ENCODE measurements around the gene RRH. TPM values are rescaled to one million over a fixed set of nuclear protein-coding genes. Genes with fewer than 3 reads are reported as not detected.

The RRH gene
- total RNA-seq, 1 donor from 2014 or later, result not detected

DNA sequence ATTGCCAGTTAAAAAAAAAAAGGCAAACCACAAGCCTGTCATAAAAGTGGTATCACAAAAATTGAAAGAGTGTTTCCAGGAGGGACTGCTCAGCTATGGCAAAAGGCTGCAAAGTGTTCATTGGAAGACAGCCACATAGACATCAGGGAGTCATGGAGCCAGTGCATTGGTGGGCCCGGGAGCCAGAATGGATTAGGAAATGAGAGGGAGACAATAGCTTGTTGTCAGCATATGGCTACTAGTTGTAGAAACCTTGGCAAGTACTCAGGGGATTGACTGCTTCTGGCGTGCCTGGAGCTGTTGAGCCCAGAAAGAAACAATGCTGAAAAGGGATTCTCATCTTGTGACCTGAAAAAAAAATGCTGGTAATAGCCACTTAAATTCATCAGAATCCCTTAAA lies 7.2 kb upstream of the RRH start:
- H3K36me3 ChIP-seq, result peaks cover 0 to 29% of the 10 kb centered on the region in 2 donors

DNA sequence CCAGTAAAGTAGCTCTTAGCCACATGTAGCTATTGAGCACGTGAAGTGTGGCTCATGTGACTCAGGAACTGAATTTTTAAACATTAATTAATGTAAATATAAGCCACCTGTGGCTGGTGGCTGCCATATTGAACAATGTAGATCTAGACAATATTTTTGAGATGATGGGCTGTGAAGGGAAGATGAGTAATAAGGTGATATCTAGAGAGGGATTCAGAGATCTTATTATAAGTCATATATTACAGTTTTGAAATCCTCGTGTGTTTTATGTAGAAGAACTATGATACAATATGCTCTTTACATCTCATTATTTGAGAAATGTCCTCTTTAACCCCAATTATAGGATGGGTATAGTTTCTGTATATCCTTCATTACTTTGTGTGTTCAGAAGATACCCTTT lies 6.6 kb upstream of the RRH start:
- peaks cover 4 to 6% of the 10 kb centered on the region in 2 donors for H3K4me1 ChIP-seq
- H3K27ac ChIP-seq, result no peak overlapping the region
- H3K27me3 ChIP-seq, result no peaks in the 10 kb centered on the region
- no peaks in the 10 kb centered on the region for H3K9me3 ChIP-seq
- TF ChIP-seq, protein P1, sequence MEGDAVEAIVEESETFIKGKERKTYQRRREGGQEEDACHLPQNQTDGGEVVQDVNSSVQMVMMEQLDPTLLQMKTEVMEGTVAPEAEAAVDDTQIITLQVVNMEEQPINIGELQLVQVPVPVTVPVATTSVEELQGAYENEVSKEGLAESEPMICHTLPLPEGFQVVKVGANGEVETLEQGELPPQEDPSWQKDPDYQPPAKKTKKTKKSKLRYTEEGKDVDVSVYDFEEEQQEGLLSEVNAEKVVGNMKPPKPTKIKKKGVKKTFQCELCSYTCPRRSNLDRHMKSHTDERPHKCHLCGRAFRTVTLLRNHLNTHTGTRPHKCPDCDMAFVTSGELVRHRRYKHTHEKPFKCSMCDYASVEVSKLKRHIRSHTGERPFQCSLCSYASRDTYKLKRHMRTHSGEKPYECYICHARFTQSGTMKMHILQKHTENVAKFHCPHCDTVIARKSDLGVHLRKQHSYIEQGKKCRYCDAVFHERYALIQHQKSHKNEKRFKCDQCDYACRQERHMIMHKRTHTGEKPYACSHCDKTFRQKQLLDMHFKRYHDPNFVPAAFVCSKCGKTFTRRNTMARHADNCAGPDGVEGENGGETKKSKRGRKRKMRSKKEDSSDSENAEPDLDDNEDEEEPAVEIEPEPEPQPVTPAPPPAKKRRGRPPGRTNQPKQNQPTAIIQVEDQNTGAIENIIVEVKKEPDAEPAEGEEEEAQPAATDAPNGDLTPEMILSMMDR (IDR thresholded peaks at IDR 0.05), result no peak
- peaks cover 0 to 30% of the 10 kb centered on the region in 2 donors for H3K36me3 ChIP-seq
- intact Hi-C loops (cut with DNase I), result no loop called here
- H3K4me3 ChIP-seq, result no peak overlapping the region
- DNase-seq (ENCODE audit: low spot score in 2 of 2), result no peak

More for the DNA sequence above, 7.2 kb upstream of the RRH start:
- H3K9me3 ChIP-seq, result no peaks in the 10 kb centered on the region
- no peak for DNase-seq (ENCODE audit: low spot score in 2 of 2)
- TF ChIP-seq, protein P1 (IDR thresholded peaks at IDR 0.05), result no peak
- H3K27ac ChIP-seq, result no peak overlapping the region
- no peaks in the 10 kb centered on the region for H3K27me3 ChIP-seq
- no peak overlapping the region for H3K4me3 ChIP-seq
- intact Hi-C loops (cut with DNase I), result no loop called here
- peaks cover 6% of the 10 kb centered on the region in 2 donors for H3K4me1 ChIP-seq

DNA sequence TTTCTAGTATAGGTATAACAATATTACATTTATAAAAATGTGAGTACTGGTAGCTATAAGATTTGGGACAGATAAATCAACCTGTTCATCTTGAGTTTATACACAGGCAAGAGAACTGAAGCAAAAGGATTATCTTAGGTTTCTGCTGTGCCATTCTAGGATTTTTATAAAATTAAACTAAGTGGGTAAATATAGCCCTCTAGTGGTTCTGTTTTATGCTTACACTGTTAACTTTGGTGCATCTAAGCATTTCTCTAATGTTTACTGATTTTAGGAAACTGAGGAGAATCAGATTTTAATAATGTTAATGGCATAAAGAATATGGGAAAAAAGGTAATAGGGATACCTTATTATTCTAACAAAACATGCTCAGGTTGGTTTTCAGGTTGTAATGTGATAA lies 1.1 kb upstream of the RRH start:
- intact Hi-C loops (cut with DNase I), result loop anchor here (5.0 kb wide), 1 partner anchor 404 kb away; no protein-coding TSS in a partner anchor
- TF ChIP-seq, protein P1 (IDR thresholded peaks at IDR 0.05), result peak; percentile 24 to 47 (median 27)

DNA sequence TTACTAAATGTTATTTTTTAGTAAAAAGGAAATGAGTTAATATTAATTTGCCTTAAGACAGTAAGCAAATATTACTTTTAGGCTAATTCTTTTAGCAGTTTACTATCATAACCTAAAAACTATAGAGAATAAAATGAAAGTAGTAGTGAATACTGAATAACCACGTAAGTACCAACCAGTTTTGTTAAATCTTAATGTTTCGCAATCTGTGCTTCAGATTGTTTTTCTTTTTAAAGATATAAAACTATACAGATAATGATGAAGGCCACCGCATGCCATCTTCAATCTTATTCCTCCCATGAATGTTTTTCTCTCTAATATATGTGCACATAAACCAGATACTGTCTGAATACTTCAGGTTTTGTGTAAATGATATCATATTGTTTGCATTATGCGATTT lies 6.0 kb downstream of the RRH start:
- intact Hi-C loops (cut with DNase I), result no loop called here
- H3K36me3 ChIP-seq, result no peaks in the 10 kb centered on the region
- no peaks in the 10 kb centered on the region for H3K4me1 ChIP-seq
- no peaks in the 10 kb centered on the region for H3K27me3 ChIP-seq
- H3K4me3 ChIP-seq, result no peak overlapping the region
- TF ChIP-seq, protein P1 (IDR thresholded peaks at IDR 0.05), result no peak
- H3K27ac ChIP-seq, result no peak overlapping the region
- DNase-seq (ENCODE audit: low spot score in 2 of 2), result no peak
- no peaks in the 10 kb centered on the region for H3K9me3 ChIP-seq

More for the DNA sequence above, 1.1 kb upstream of the RRH start:
- H3K36me3 ChIP-seq, result peaks cover 0 to 24% of the 10 kb centered on the region in 2 donors
- no peak overlapping the region for H3K27ac ChIP-seq
- no peaks in the 10 kb centered on the region for H3K9me3 ChIP-seq
- DNase-seq (ENCODE audit: low spot score in 2 of 2), result no peak
- no peak overlapping the region for H3K4me3 ChIP-seq
- no peaks in the 10 kb centered on the region for H3K27me3 ChIP-seq
- H3K4me1 ChIP-seq, result no peaks in the 10 kb centered on the region

DNA sequence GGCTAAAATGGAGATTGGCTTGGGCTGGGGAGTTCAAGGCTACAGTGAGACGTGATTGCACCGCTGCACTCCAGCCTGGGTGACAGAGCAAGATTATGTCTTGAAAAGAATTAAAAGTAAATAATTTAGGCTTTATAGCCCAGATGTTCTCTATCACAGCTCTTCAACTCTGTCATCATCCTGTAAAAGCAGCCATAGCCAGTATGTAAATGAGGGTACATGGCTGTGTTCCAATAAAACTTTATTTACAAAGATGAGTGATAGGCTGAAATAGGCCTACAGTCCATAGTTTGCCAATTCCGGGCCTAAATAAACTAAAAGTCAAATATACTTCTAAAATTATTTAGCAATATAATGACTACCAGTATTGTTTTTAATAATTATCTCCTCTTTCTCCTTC lies 9.2 kb downstream of the RRH start:
- intact Hi-C loops (cut with DNase I), result no loop called here
- Histone ChIP-seq H3K27ac (no peak overlapping the region), H3K27me3 (no peaks in the 10 kb centered on the region), H3K36me3 (no peaks in the 10 kb centered on the region), H3K4me1 (no peaks in the 10 kb centered on the region), H3K9me3 (no peaks in the 10 kb centered on the region), H3K4me3 (no peak overlapping the region)
- DNase-seq (ENCODE audit: low spot score in 2 of 2), result no peak
- TF ChIP-seq, protein P1 (IDR thresholded peaks at IDR 0.05), result no peak

All from ascending aorta (tissue), 2 donors.